Measurements from ENCODE around the gene ABCE1.

Gene ABCE1

DNA sequence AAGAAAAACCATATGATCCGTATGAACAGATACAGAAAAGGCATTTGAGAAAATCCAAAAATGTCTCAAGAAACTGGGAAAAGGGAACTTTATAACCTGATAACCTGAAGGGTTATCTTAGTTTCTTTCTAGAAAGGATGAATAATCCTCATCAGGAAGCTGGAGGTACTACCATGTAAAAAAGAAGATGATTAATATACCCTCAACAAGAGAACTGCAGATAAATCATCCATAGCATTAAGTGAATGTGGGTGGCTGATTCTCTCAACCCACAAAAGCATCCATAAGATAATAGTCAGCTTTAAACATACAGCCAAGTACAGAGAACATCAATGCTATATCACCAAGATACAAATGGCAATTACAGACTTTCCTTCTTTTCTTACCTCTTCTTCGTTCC, 26.6 kb upstream of the ABCE1 start:
- DNase-seq (ENCODE audit: extremely low spot score), result no peak
- CTCF ChIA-PET, result no interaction called here
- TF ChIP-seq SUZ12 (IDR thresholded peaks at IDR 0.05), result no peak
- TF ChIP-seq LEF1 (IDR thresholded peaks at IDR 0.05; ENCODE audit: borderline replicate concordance), result no peak
- no peak for TF ChIP-seq NFRKB (IDR thresholded peaks at IDR 0.05)
- TF ChIP-seq CTBP1 (IDR thresholded peaks at IDR 0.05; ENCODE audit: borderline replicate concordance), result no peak
- TF ChIP-seq TARDBP (IDR thresholded peaks at IDR 0.05), result no peak
- TF ChIP-seq, protein P1, sequence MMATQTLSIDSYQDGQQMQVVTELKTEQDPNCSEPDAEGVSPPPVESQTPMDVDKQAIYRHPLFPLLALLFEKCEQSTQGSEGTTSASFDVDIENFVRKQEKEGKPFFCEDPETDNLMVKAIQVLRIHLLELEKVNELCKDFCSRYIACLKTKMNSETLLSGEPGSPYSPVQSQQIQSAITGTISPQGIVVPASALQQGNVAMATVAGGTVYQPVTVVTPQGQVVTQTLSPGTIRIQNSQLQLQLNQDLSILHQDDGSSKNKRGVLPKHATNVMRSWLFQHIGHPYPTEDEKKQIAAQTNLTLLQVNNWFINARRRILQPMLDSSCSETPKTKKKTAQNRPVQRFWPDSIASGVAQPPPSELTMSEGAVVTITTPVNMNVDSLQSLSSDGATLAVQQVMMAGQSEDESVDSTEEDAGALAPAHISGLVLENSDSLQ (IDR thresholded peaks at IDR 0.05), result no peak
- no peak for TF ChIP-seq FOXM1 (IDR thresholded peaks at IDR 0.05; ENCODE audit: borderline replicate concordance)
- no peak for TF ChIP-seq ZNF384 (IDR thresholded peaks at IDR 0.05)
- no peak for TF ChIP-seq FOXK2 (IDR thresholded peaks at IDR 0.05)
- no peak for TF ChIP-seq HDGF (IDR thresholded peaks at IDR 0.05; ENCODE audit: borderline replicate concordance)
- no peak for TF ChIP-seq ARNT (IDR thresholded peaks at IDR 0.05)
- POLR2A ChIA-PET, result interaction anchor here (1.4 kb wide), 1 partner anchor 26 kb away, joined by 3 read pairs; the partner anchor contains the start of genes ABCE1 and ANAPC10

DNA sequence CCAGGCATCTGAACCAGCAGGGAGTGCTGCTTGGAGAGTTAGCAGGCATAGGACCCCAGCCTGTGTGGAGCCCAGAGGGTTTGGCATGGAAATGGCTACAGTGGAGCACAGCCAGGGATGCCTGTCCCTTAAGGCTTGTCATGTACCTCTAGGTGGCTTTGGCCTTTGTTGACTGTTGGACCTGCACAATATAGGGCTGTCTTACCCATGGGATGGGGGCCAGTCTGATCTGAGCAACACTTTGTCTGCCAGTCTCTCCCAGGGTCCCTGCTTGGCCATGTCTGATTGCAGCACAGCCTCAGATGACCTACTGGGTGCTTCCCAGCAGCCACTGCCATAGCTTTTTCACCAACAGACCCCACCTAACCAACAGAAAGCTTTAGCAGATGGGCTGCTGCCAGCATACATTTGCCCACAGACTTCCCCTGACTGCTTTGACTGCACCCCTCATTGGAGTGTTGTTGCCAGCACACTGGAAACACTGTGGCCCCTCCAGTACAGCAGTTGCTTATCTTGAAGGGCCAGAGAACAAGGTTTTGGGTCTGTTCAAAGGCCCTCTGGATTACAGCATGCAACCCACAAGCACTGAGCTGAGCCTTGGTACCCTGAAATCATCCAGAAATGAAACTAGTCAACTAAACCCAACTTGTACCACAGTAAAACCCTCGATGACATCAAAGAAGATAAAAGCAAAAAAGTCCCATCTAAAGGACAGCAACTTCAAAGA, 22.2 kb upstream of the ABCE1 start:
- TF ChIP-seq LEF1 (IDR thresholded peaks at IDR 0.05; ENCODE audit: borderline replicate concordance) (no peak), CTBP1 (IDR thresholded peaks at IDR 0.05; ENCODE audit: borderline replicate concordance) (no peak), NFRKB (IDR thresholded peaks at IDR 0.05) (no peak), ARNT (IDR thresholded peaks at IDR 0.05) (no peak), TARDBP (IDR thresholded peaks at IDR 0.05) (no peak), ELF4 (IDR thresholded peaks at IDR 0.05) (no peak), FOXA1 (IDR thresholded peaks at IDR 0.05) (no peak), SP1 (IDR thresholded peaks at IDR 0.05) (no peak), SUZ12 (IDR thresholded peaks at IDR 0.05) (no peak), FOXK2 (IDR thresholded peaks at IDR 0.05) (no peak), BHLHE40 (IDR thresholded peaks at IDR 0.05; ENCODE audit: borderline replicate concordance) (no peak), L3MBTL2 (conservative IDR thresholded peaks at IDR 0.05) (no peak), HDGF (IDR thresholded peaks at IDR 0.05; ENCODE audit: borderline replicate concordance) (no peak), ZNF384 (IDR thresholded peaks at IDR 0.05) (no peak), FOXM1 (IDR thresholded peaks at IDR 0.05; ENCODE audit: borderline replicate concordance) (no peak)
- TF ChIP-seq, protein P1 (IDR thresholded peaks at IDR 0.05), result no peak
- ChIA-PET CTCF (no interaction called here), POLR2A (no interaction called here)
- no peak for DNase-seq (ENCODE audit: extremely low spot score)

DNA sequence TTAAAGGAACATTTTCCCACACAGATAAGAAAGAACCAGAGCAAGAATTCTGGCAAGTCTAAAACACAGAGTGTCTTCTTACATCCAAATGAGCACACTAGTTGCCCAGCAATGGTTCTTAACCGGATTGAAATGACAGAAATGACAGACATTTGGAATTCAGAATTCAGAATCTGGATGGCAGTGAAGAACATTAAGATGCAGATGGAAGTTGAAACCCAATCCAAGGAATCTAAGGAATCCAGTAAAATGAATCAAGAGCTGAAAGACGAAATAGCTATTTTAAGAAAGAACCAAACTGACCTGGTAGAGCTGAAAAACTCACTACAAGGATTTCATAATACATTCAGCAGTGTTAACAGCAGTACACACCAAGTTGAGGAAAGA, 21.6 kb upstream of the ABCE1 start:
- DNase-seq (ENCODE audit: extremely low spot score), result no peak
- TF ChIP-seq ARNT (IDR thresholded peaks at IDR 0.05) (no peak), TARDBP (IDR thresholded peaks at IDR 0.05) (no peak), NFRKB (IDR thresholded peaks at IDR 0.05) (no peak), L3MBTL2 (conservative IDR thresholded peaks at IDR 0.05) (no peak), HDGF (IDR thresholded peaks at IDR 0.05; ENCODE audit: borderline replicate concordance) (no peak), ELF4 (IDR thresholded peaks at IDR 0.05) (no peak), FOXM1 (IDR thresholded peaks at IDR 0.05; ENCODE audit: borderline replicate concordance) (no peak)
- TF ChIP-seq, protein P1 (IDR thresholded peaks at IDR 0.05), result no peak
- POLR2A ChIA-PET, result no interaction called here
- CTCF ChIA-PET, result no interaction called here

GRCh38 chr4:145081756-145082155, 16.4 kb upstream of the ABCE1 start:
- CTCF ChIA-PET, result no interaction called here
- POLR2A ChIA-PET, result interaction anchor here (1.1 kb wide), 1 partner anchor 16 kb away, joined by 3 read pairs; the partner anchor contains the start of genes ABCE1 and ANAPC10
- no peak for DNase-seq (ENCODE audit: extremely low spot score)

More at GRCh38 chr4:145081756-145082155, 16.4 kb upstream of the ABCE1 start:
- TF ChIP-seq ELF4 (IDR thresholded peaks at IDR 0.05), result no peak
- TF ChIP-seq L3MBTL2 (conservative IDR thresholded peaks at IDR 0.05), result no peak
- no peak for TF ChIP-seq FOXM1 (IDR thresholded peaks at IDR 0.05; ENCODE audit: borderline replicate concordance)
- no peak for TF ChIP-seq SP1 (IDR thresholded peaks at IDR 0.05)
- TF ChIP-seq CTBP1 (IDR thresholded peaks at IDR 0.05; ENCODE audit: borderline replicate concordance), result no peak
- TF ChIP-seq HDGF (IDR thresholded peaks at IDR 0.05; ENCODE audit: borderline replicate concordance), result no peak
- TF ChIP-seq ZNF384 (IDR thresholded peaks at IDR 0.05), result no peak
- no peak for TF ChIP-seq SUZ12 (IDR thresholded peaks at IDR 0.05)
- no peak for TF ChIP-seq BHLHE40 (IDR thresholded peaks at IDR 0.05; ENCODE audit: borderline replicate concordance)
- TF ChIP-seq FOXA1 (IDR thresholded peaks at IDR 0.05), result no peak
- no peak for TF ChIP-seq FOXK2 (IDR thresholded peaks at IDR 0.05)
- TF ChIP-seq NFRKB (IDR thresholded peaks at IDR 0.05), result no peak
- TF ChIP-seq, protein P1 (IDR thresholded peaks at IDR 0.05), result no peak
- TF ChIP-seq TARDBP (IDR thresholded peaks at IDR 0.05), result no peak
- no peak for TF ChIP-seq LEF1 (IDR thresholded peaks at IDR 0.05; ENCODE audit: borderline replicate concordance)
- no peak for TF ChIP-seq ARNT (IDR thresholded peaks at IDR 0.05)
